Umbilical cord (tissue), 2 donors: ENCODE measurements around the gene IL6ST. TPM values are rescaled to one million over a fixed set of nuclear protein-coding genes. Genes with fewer than 3 reads are reported as not detected.

ENCODE experiments used
- DNase-seq: peaks from one replicate; pipeline ENCODE4 v3.0.0-alpha.2; 2015; ENCODE audit warnings: low spot score
- total RNA-seq: library from RNA; depleted of rRNA; stranded (reverse); fragments of >200 nt; gene quantifications from one replicate; pipeline ENCODE4 v1.2.3, GENCODE V29; 2014; ENCODE audit warnings: low replicate concordance; ENCODE audit not compliant: insufficient read depth

The IL6ST gene
- total RNA-seq, 1 donor from 2014 or later: 225 TPM

GRCh38 chr5:55920784-55921183 lies 74.0 kb downstream of the IL6ST start:
- no peak for DNase-seq

DNA sequence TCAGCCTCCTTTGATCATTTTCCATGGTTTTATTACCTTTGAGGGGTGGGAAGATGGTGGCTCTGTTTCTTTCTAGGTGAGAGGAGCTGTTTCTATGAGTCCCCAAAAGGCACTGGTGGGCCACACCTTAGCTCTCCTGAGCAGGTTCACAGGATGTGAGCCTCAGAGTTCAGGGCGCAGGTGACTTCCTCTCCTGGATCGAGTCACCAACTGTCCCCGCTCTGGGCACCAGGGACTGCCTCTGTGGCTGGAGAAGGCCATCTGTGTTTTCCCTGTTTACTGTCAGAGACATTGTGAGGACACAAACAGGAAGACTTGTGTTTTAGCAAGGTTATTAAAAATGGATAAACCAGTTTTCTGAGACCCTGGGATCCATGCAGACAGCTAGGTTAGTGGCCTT lies 75.1 kb downstream of the IL6ST start:
- no peak for DNase-seq

- DNase-seq: no peak
These were observed 76.4 kb downstream of the IL6ST start for GRCh38 chr5:55918087-55919035.

GRCh38 chr5:55917402-55918086 lies 77.2 kb downstream of the IL6ST start:
- DNase-seq: no peak

- DNase-seq: no peak
These were observed 77.8 kb downstream of the IL6ST start for GRCh38 chr5:55916986-55917385.

GRCh38 chr5:55915783-55916182 lies 79.0 kb downstream of the IL6ST start:
- DNase-seq: peak; percentile 28

DNA sequence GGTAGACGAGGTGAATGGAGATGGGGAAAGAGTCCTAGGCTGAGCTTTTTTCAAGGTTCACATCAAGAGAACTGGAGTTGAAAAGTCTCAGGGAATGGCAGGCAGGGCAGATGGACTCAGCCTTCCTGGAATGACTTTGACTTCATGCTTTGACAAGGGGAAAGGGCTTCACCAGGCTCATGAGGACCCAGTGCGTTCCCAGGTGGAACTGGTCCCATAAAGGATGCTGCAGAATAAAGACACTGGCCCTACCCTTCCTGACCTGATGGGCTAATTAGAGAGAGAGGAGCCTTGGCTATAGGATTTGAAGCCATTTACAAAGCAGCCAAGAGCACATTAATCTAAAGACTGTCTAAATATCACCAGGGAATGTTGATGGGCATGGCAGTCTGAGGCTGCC lies 79.8 kb downstream of the IL6ST start:
- no peak for DNase-seq

DNA sequence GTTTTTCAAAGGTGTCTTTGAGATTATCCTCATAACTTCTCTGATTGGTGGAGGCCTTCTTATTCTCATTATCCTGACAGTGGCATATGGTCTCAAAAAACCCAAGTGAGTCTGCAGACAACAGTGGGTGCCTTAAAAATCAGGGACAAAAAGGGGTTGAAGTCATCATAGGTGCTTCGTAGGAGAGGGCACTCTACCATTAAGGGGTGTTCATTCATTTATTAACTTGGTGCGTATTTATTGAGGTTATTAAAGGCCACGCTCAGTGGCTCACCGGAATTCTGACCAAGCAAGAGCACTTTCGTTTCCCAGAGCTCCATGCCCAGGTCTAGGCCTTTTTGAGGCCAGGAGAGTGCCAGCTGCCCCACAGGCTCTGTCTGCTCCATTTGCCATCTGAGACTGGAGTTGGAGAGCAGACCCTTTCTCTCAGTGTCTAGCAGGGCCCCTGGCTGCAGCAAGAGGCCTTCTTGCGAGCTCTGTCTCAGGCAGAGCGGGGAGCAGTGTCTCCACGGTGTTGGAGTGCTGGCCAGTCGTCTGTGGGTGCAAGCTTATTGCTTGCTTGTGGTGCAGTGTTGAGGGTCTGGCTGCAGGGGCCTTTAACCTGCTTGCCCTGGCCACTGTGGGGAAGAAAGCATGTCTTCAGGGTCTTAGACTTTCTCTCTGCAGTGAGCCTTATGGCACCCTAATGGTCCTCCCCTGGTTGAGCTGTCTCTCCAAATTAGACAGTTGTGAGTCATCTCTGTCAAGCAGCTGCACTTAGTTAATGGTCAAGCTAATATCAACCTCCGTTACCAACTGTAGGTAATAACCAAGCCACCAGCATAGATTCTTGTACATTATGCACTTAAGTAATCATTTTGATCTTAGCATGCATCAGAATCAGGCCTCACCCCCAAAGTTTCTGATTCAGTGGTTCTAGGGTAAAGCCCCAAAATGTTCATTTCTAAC lies 81.0 kb downstream of the IL6ST start:
- DNase-seq: no peak

DNA sequence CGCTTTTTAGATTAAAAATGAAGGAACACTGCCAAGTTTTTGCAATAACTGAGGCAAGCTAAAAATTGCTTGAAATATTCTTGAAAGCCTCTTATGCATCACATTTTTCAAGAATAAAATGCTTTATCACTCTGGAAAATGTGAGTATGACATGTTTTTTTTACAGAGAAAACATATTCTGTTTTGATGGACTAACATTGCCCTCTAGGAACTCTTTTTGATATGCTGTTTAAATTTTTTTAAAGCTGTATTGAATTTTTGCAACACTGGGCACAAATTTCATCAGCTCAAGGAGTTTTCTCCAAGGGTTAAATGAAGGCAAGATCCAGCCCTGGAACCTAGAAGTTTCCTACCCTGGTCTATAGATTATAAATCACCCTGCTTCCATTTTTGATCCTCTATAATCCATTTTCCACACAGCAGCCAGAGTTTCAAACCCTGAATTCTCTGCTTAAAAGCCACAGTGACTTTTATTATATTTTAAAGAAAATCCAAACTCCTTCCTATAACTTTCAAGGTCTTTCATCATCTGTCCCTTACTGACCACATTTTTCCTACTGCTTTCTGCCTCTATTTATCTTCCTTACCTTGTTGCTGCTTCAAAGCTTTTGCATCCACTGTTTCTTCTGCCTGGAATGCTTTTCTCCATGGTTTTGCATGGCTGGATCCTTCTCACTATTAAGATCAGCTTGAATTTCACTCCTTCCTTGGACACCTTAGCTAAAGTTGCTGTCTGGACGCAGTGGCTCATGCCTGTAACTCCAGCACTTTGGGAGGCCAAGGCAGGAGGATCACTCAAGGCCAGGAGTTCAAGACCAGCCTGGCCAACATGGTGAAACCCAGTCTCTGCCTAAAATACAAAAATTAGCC lies 82.7 kb downstream of the IL6ST start:
- peak; percentile 66 for DNase-seq

DNA sequence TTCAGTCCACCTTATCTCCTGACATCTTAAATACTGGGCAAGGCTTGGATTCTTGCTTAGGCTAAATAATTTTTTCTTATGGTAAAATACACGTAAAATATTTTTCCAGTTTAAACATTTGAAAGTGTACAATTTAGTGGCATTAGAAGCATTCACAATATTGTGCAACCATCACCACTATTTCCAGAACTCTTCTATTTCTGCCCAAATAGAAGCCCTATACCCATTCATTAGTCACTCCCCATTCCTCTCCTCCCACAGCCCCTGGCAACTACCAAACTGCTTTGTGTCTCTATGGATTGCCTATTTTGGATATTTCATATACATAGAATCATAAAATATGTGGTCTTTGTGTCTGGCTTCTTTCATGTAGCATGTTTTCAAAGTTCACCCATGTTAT lies 86.0 kb downstream of the IL6ST start:
- DNase-seq: no peak

DNA sequence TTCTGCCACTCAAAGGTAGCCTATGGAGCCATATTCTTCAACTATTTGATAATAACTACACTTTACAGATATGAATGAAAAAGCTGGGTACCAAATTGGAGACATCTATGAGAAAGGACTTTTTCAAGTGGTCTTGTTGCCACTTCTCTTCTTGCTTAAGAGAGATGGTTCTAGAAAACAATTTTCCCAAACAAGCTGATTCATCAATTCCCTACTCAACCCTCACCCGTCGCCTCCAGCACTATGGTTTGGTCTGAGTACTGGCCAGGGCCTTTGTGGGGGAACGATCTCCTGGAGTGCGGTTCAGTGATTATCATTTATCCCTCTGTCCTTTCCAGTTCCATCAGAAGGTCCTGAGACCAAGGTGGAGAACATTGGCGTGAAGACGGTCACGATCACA lies 86.8 kb downstream of the IL6ST start:
- DNase-seq: no peak

- no peak for DNase-seq
These were observed 89.5 kb downstream of the IL6ST start for GRCh38 chr5:55905251-55905650.

DNA sequence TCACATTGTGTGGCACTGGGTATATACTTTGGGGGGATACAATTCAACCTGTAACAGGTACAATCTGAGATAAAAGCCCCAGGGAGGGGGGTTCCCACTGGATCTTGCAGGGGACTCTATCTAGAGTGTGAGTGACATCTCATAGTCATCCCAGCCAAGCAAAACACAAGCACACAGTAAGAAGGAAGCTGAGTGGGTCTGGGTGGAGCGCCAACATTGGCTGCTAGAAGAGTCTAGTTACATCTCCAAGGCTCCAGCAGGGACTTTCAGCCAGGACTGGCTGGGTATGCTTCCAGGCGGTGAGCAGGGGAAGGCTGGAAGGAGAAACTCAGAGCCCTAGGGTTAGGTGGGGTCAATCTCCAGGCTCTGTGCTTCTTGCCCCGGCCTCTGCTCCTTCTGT lies 90.6 kb downstream of the IL6ST start:
- no peak for DNase-seq

DNA sequence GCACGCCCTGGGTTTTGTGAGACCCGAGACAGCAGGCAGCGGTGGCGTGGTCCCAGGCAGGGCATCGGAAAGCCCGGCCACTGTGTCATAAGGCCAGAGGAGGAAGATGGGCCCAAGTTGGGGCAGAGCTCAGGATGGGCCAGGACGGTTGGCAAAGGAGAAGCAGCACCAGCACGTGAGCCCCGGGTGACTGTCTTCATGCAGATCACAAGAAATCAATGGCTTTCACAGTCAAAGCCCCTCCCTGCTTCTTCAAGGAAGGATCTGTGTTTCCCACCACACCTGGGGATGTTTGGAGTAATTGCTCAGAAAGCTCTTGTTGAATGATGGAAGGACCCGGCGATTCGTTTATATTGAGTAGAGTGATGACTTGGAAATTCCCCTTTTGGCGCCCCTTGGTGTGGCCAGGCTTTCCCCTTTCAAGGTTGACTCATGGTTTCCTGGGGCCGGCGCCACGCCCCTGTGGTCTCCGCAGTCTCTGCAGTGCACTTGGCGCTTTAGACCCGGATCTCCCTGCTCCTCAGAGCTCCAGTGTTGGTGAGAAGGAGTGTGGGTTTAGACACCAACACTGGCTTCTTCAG lies 91.6 kb downstream of the IL6ST start:
- DNase-seq: no peak

DNA sequence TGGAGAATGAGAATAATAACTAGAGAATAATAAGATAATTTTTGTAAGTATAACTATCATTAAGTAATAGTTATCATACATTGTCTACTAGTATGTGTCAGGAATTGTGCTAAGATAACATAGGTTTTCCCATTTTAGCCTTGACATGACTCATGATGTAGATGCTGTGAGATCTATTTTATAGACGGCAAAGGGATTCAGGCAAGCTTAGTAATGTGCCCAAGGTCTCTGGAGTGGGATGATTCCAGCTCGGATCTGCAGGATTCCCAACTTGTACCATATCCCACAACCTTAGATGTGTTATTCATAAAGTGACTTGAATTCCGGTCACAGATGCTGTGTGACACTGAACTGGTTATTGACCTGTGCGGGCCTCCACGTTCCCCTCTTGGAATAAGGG lies 92.1 kb downstream of the IL6ST start:
- peak; percentile 43 for DNase-seq

GRCh38 chr5:55900776-55901175 lies 94.0 kb downstream of the IL6ST start:
- DNase-seq: no peak

GRCh38 chr5:55900068-55900467 lies 94.7 kb downstream of the IL6ST start:
- no peak for DNase-seq

DNA sequence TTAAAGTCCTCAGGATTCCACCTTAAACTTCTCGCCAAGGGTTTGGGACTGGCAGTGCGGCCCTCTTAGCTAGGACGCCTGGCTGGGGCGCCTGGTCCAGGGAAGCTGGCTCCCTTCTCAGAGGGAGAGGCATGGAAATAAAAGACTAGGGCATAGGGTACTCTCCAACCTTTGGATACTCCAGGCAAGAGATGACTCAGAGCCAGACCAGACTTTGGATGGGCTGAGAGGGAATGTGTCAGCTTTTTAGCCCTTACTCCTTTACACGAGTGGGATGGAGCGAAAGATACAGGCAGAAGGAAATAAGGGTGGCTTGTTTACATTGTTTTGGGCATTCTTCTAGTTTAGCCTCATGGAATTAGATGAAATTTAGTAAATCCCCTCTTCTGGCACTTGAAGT lies 95.4 kb downstream of the IL6ST start:
- no peak for DNase-seq

DNA sequence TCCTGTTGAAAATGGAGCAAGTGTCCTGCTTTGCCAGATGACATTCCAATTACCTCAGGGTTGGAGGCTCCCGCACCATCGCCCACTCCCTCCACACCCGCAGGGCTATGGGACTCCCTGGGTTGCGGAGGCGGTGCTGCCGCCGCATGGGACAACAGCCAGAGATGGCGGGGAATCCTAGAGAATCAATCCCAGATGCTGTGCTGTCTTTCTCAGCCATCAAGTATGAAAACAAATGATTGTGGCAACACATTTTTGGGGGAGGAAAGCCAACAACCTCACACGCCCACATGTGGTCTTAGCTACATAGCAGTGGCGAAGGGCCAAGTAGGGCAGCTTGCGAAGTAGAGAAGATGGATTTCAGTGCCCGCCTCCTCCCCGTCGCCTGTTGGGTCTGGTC lies 96.9 kb downstream of the IL6ST start:
- peak; percentile 28 for DNase-seq

GRCh38 chr5:55897206-55897894 lies 97.4 kb downstream of the IL6ST start:
- DNase-seq: no peak
